Gastroesophageal sphincter (tissue), 3 donors: ENCODE measurements around the gene EPHA3.

Experiments used
- EP300 ChIP-seq: sonication (generic); formaldehyde crosslinking; IDR thresholded peaks from one replicate; pipeline ENCODE4 v1.6.1; 2017; ENCODE audit warnings: antibody characterized with exemption, mild to moderate bottlenecking
- POLR2A ChIP-seq, 2 donors: fragments of 450-650 bp; IDR thresholded peaks; one replicate each; pipeline ENCODE4 v1.6.1; 2017; ENCODE audit warnings: antibody characterized with exemption in 2 of 2, mild to moderate bottlenecking in 2 of 2, moderate library complexity in 1 of 2
- TF ChIP-seq, protein P1 (sequence below), 4 experiments: fragments of 200-600 bp in 2 of 4; fragments of 450-650 bp in 2 of 4; sonication (generic) in 1 of 4; IDR thresholded peaks; one replicate each; pipeline ENCODE4 v1.5.1; 2017 to 2019; ENCODE audit warnings: antibody characterized with exemption in 4 of 4, mild to moderate bottlenecking in 2 of 4, moderate library complexity in 2 of 4

DNA sequence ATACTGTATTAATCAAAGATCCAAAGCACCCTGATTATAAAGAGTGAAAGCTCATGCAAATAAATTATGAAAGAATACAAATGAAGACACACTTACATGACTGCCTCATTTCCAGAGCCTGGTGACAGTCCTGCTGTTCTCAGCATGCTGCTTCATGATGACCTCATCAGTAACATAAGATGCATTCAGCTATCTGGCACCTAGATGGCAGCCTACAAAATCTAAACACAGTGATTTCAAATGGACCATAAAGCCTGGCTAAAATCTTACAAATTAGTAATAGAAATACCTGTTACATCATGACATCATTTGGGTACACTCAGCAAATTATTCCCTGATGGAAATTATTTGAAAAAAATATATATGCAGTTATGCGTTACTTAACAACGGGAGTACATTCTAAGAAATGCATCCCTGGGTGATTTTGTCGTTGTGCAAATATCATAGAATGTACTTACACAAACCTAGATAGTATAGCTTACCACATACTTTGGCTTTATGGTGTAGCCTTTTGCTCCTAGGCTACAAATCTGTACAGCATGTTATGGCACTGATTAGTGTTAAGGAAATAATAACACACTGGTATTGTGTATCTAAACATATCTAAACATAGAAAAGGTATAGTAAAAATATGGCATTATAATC is 207.2 kb downstream of the EPHA3 start:
- TF ChIP-seq, protein P1, sequence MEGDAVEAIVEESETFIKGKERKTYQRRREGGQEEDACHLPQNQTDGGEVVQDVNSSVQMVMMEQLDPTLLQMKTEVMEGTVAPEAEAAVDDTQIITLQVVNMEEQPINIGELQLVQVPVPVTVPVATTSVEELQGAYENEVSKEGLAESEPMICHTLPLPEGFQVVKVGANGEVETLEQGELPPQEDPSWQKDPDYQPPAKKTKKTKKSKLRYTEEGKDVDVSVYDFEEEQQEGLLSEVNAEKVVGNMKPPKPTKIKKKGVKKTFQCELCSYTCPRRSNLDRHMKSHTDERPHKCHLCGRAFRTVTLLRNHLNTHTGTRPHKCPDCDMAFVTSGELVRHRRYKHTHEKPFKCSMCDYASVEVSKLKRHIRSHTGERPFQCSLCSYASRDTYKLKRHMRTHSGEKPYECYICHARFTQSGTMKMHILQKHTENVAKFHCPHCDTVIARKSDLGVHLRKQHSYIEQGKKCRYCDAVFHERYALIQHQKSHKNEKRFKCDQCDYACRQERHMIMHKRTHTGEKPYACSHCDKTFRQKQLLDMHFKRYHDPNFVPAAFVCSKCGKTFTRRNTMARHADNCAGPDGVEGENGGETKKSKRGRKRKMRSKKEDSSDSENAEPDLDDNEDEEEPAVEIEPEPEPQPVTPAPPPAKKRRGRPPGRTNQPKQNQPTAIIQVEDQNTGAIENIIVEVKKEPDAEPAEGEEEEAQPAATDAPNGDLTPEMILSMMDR (IDR thresholded peaks at IDR 0.05): no peak
- TF ChIP-seq POLR2A (IDR thresholded peaks at IDR 0.05) (no peak), EP300 (no peak)
